OCI-LY7 (cell line): ENCODE measurements around the gene PRRG4. TPM values are rescaled to one million over a fixed set of nuclear protein-coding genes. Genes with fewer than 3 reads are reported as not detected.

Experiments
- BruUV-seq: library from RNA; stranded (reverse); fragments of 400-500 nt; replicated peaks from 2 replicates; lab custom pipeline; 2021; lab: Mats Ljungman, UMichigan
- CTCF ChIA-PET: fragments of 300-600 bp; sonication (Branson Sonifier 250); formaldehyde crosslinking; loops from one replicate; lab custom pipeline; 2022; ENCODE audit warnings: antibody characterized with exemption; ENCODE audit not compliant: unreplicated experiment; lab: Charles Lee
- POLR2A ChIA-PET: fragments of 300-600 bp; sonication (Branson Sonifier 250); formaldehyde crosslinking; loops from one replicate; lab custom pipeline; 2022; ENCODE audit warnings: antibody characterized with exemption; lab: Charles Lee
- DNase-seq: peaks from one replicate; pipeline ENCODE4 v3.0.0-alpha.2; 2015; ENCODE audit warnings: low spot score
- H2AFZ ChIP-seq: fragments of 200-600 bp; sonication (generic), shearing (Covaris generic); 2 replicates; pipeline ENCODE4 v1.6.1; 2014; ENCODE audit warnings: mild to moderate bottlenecking, antibody characterized with exemption, low read length, moderate library complexity
- H3K27ac ChIP-seq: fragments of 200-600 bp; sonication (generic); 2 replicates; pipeline ENCODE4 v1.5.1; 2014; ENCODE audit warnings: mixed run types, low read depth, mild to moderate bottlenecking, moderate library complexity, low read length, inconsistent platforms; ENCODE audit not compliant: poor library complexity, severe bottlenecking
- H3K36me3 ChIP-seq: fragments of 200-600 bp; sonication (generic); 2 replicates; pipeline ENCODE4 v1.6.1; 2014; ENCODE audit warnings: mild to moderate bottlenecking, antibody characterized with exemption, low read length, moderate library complexity, mixed read lengths; ENCODE audit not compliant: insufficient read depth
- H3K4me1 ChIP-seq: fragments of 200-600 bp; sonication (generic); 2 replicates; pipeline ENCODE4 v1.5.1; 2014; ENCODE audit warnings: mild to moderate bottlenecking, low read length; ENCODE audit not compliant: insufficient read depth, poor library complexity, severe bottlenecking
- H3K4me2 ChIP-seq: fragments of 200-600 bp; sonication (generic); 2 replicates; pipeline ENCODE4 v1.6.1; 2014; ENCODE audit warnings: mild to moderate bottlenecking, low read length
- H3K4me3 ChIP-seq: fragments of 200-600 bp; sonication (generic); 2 replicates; pipeline ENCODE4 v1.5.1; 2014; ENCODE audit warnings: mild to moderate bottlenecking, low read depth, low read length; ENCODE audit not compliant: poor library complexity, severe bottlenecking
- H3K79me2 ChIP-seq: fragments of 200-600 bp; sonication (generic); 2 replicates; pipeline ENCODE4 v1.6.1; 2016; ENCODE audit warnings: low read depth, mild to moderate bottlenecking, low read length, moderate library complexity, mixed read lengths; ENCODE audit not compliant: insufficient read depth
- H3K9me2 ChIP-seq: fragments of 200-600 bp; sonication (generic); 2 replicates; pipeline ENCODE4 v1.6.1; 2016; ENCODE audit warnings: mild to moderate bottlenecking, low read length, mixed read lengths; ENCODE audit not compliant: insufficient read depth
- H3K9me3 ChIP-seq: fragments of 200-600 bp; sonication (generic); 2 replicates; pipeline ENCODE4 v1.6.1; 2014; ENCODE audit warnings: mild to moderate bottlenecking, mixed run types, low read length, mixed read lengths
- H4K20me1 ChIP-seq: fragments of 200-600 bp; sonication (generic); 2 replicates; pipeline ENCODE4 v1.6.1; 2014; ENCODE audit warnings: mild to moderate bottlenecking, antibody characterized with exemption, low read length, moderate library complexity, mixed read lengths; ENCODE audit not compliant: insufficient read depth
- EZH2phosphoT487 ChIP-seq: fragments of 200-600 bp; sonication (generic); IDR thresholded peaks from 2 replicates; pipeline ENCODE4 v1.6.1; 2018; ENCODE audit warnings: low read depth, borderline replicate concordance, mild to moderate bottlenecking, mixed run types, antibody characterized with exemption, low read length, moderate library complexity, mixed read lengths
- intact Hi-C: fragments of 100-400 bp; cut with micrococcal nuclease; formaldehyde crosslinking; loops from one replicate; pipeline ENCODE4 v1.10.0; 2022; ENCODE audit not compliant: unreplicated experiment
- total RNA-seq, 2 experiments: library from RNA; depleted of rRNA in 1 of 2; stranded (reverse); fragments of >200 nt in 1 of 2; shearing (Covaris generic) in 1 of 2; gene quantifications; 2 replicates each; pipeline ENCODE4 v1.2.3, GENCODE V29; 2014 to 2022
- TF ChIP-seq, protein P1 (sequence below): fragments of 200-600 bp; sonication (generic); conservative IDR thresholded peaks from 2 replicates; pipeline ENCODE4 v1.5.1; 2014; ENCODE audit warnings: mild to moderate bottlenecking, antibody characterized with exemption, low read length, moderate library complexity, mixed read lengths

Gene PRRG4
- total RNA-seq, 2 experiments from 2014 or later: not detected

DNA sequence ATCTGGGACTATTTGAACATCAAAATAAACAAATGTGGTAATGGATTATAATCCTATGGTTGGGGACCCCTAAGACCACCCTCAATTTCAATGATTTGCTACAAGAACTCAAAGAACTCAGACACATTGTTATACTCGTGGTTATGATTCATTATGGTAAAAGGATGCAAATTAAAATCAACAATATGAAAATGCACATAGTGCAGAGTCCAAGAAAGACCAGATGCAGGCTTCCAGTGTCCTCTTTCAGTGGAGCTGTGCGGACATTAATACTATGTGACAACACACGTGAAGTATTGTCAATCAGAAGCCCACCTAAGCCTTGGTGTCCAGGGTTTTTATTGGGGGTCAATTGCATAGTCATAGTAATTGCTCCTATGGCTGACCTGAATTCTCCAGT lies 53.7 kb downstream of the PRRG4 start:
- CTCF ChIA-PET: interaction anchor here (1.0 kb wide), 1 partner anchor 11 kb away, joined by 3 read pairs; no protein-coding TSS in a partner anchor
- POLR2A ChIA-PET: interaction anchor here (0.8 kb wide), 1 partner anchor 12 kb away, joined by 3 read pairs; no protein-coding TSS in a partner anchor
- Histone ChIP-seq H3K27ac (no peak overlapping the region), H3K36me3 (no peaks in the 10 kb centered on the region), H2AFZ (no peak overlapping the region), H4K20me1 (no peaks in the 10 kb centered on the region), H3K4me2 (no peak overlapping the region), H3K4me3 (no peak overlapping the region), H3K9me2 (no peaks in the 10 kb centered on the region), H3K4me1 (no peaks in the 10 kb centered on the region), H3K79me2 (no peaks in the 10 kb centered on the region), H3K9me3 (no peaks in the 10 kb centered on the region)
- no TSS peak for BruUV-seq
- intact Hi-C loops: no loop called here
- TF ChIP-seq, protein P1, sequence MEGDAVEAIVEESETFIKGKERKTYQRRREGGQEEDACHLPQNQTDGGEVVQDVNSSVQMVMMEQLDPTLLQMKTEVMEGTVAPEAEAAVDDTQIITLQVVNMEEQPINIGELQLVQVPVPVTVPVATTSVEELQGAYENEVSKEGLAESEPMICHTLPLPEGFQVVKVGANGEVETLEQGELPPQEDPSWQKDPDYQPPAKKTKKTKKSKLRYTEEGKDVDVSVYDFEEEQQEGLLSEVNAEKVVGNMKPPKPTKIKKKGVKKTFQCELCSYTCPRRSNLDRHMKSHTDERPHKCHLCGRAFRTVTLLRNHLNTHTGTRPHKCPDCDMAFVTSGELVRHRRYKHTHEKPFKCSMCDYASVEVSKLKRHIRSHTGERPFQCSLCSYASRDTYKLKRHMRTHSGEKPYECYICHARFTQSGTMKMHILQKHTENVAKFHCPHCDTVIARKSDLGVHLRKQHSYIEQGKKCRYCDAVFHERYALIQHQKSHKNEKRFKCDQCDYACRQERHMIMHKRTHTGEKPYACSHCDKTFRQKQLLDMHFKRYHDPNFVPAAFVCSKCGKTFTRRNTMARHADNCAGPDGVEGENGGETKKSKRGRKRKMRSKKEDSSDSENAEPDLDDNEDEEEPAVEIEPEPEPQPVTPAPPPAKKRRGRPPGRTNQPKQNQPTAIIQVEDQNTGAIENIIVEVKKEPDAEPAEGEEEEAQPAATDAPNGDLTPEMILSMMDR: no peak
- DNase-seq: no peak

- TF ChIP-seq EZH2phosphoT487: no peak
- TF ChIP-seq, protein P1: no peak
- BruUV-seq: no TSS peak
- Histone ChIP-seq H2AFZ (no peak overlapping the region), H3K4me3 (no peak overlapping the region), H3K36me3 (no peaks in the 10 kb centered on the region), H4K20me1 (no peaks in the 10 kb centered on the region), H3K9me3 (no peaks in the 10 kb centered on the region), H3K27ac (no peak overlapping the region), H3K79me2 (no peaks in the 10 kb centered on the region), H3K4me1 (no peaks in the 10 kb centered on the region), H3K9me2 (no peaks in the 10 kb centered on the region), H3K4me2 (no peak overlapping the region)
- intact Hi-C loops: no loop called here
- DNase-seq: no peak
- ChIA-PET POLR2A (no interaction called here), CTCF (interaction anchor here (1.0 kb wide), 1 partner anchor 11 kb away, joined by 3 read pairs; no protein-coding TSS in a partner anchor)
Observed at GRCh38 chr11:32884023-32884422, 54.3 kb downstream of the PRRG4 start.

- ChIA-PET CTCF (interaction anchor here (1.0 kb wide), 1 partner anchor 10 kb away, joined by 3 read pairs; no protein-coding TSS in a partner anchor), POLR2A (no interaction called here)
- TF ChIP-seq EZH2phosphoT487: no peak
- TF ChIP-seq, protein P1: peak; percentile 80
- H3K27ac ChIP-seq: no peak overlapping the region
- H3K4me2 ChIP-seq: no peak overlapping the region
- H3K79me2 ChIP-seq: no peaks in the 10 kb centered on the region
- no peak overlapping the region for H3K4me3 ChIP-seq
- H4K20me1 ChIP-seq: no peaks in the 10 kb centered on the region
- no TSS peak for BruUV-seq
- intact Hi-C loops: no loop called here
- no peak overlapping the region for H2AFZ ChIP-seq
- H3K4me1 ChIP-seq: no peaks in the 10 kb centered on the region
- no peaks in the 10 kb centered on the region for H3K36me3 ChIP-seq
- H3K9me3 ChIP-seq: no peaks in the 10 kb centered on the region
- no peaks in the 10 kb centered on the region for H3K9me2 ChIP-seq
- DNase-seq: peak; percentile 39
Observed at GRCh38 chr11:32884770-32885384, 55.1 kb downstream of the PRRG4 start.
